ACHN (cell line): ENCODE data around the gene AEBP2.
"Not testable (repeated sequence)": the region's sequence is repeated elsewhere in the genome, so short reads cannot be mapped to it uniquely, and the experiment has no call there.

Experiments
- DNase-seq: peaks from one replicate; pipeline ENCODE4 v3.0.0-alpha.2; 2015
- in situ Hi-C: cut with HindIII; loops from 2 replicates; pipeline ENCODE4 v1.10.0; 2017; ENCODE audit warnings: low sequenced_read_pairs, low pct_ligation_motif_present, low pct_unique_long_range_greater_than_20kb

Gene AEBP2, protein sequence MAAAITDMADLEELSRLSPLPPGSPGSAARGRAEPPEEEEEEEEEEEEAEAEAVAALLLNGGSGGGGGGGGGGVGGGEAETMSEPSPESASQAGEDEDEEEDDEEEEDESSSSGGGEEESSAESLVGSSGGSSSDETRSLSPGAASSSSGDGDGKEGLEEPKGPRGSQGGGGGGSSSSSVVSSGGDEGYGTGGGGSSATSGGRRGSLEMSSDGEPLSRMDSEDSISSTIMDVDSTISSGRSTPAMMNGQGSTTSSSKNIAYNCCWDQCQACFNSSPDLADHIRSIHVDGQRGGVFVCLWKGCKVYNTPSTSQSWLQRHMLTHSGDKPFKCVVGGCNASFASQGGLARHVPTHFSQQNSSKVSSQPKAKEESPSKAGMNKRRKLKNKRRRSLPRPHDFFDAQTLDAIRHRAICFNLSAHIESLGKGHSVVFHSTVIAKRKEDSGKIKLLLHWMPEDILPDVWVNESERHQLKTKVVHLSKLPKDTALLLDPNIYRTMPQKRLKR

DNA sequence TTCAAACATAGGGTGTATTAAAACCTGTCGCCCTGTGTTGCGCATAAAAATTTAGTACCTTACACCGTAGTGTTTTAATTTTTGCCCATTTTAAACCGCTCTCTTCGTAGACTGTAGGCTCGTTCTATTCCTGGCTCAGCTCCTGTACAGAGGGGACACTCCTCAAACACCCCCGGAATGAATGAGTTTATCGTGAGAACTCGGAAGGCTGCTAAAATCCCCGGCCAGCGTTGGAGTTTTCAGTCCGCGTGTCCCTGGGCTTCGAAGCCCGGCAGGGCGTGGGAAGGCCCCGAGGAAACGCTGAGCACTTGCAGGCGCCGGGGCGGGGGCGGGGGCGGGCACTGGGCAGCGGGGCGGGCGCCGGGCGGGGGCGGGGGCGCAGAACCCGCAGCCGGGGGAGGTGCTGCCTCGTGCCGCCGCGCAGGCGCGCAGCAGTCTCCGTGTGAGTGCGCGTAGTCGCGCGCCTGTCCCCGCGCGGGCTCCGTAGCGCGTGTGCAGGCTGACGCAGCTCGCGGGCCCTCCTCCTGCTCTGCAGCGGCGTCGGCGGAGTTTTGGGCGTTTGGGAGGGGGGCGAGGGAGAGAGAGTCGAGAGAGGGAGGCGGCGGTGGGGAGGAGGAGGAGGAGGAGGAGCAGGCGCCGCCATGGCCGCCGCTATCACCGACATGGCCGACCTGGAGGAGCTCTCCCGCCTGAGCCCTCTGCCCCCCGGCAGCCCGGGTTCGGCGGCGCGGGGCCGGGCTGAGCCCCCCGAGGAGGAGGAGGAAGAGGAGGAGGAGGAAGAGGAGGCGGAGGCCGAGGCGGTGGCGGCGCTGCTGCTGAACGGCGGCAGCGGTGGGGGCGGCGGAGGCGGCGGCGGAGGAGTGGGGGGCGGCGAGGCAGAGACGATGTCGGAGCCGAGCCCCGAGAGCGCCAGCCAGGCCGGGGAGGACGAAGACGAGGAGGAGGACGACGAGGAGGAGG, at the start of gene AEBP2:
Gene AEBP2 (plus strand): TSS at position 434 of the 960 bp plus-strand sequence. CDS start 208 bp downstream, at position 642.
- DNase-seq = peak; percentile 98
- in situ Hi-C loops = no loop called here

DNA sequence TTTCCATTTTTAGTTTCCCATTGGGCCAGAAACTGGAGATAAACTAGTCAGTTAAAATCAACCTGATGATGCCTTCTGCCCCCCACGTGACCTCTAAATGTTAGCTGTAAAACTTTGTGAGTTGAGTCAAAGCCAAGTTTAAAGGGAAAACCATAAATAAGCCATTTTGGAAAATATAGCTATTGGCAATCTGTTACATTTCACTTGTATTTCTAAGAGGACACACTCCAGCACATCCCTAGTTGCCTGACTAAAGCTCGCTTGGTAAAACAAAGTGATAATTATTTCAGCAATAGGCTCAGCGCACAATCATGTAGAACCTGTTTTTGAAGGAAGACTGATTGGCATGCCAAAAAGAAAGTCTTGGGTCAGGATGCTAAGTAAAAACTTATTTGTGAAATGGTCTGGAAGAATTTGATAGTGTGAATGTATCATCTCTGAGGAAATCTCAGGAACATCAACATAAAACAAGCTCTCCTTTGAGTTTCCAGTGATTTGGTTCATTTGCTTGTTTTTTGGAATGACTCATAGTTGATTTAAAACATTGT, 49.2 kb upstream of the AEBP2 start:
- in situ Hi-C loops = no loop called here
- DNase-seq = no peak

DNA sequence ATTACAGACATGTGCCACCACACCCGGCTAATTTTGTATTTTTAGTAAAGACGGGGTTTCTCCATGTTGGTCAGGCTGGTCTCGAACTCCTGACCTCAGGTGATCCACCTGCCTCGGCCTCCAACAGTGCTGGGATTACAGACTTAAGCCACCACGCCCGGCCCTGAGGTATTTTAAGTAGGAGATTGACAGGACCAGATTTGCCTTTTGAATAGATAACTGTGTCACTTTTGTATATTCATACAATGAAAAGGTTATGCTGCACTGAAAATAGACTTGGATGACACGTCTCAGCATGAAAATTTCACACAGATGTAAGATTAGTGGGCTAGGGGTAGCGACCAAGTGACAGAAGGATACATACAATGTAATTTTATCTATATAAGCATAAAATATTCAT, 46.6 kb upstream of the AEBP2 start:
- in situ Hi-C loops = not testable (repeated sequence)

DNA sequence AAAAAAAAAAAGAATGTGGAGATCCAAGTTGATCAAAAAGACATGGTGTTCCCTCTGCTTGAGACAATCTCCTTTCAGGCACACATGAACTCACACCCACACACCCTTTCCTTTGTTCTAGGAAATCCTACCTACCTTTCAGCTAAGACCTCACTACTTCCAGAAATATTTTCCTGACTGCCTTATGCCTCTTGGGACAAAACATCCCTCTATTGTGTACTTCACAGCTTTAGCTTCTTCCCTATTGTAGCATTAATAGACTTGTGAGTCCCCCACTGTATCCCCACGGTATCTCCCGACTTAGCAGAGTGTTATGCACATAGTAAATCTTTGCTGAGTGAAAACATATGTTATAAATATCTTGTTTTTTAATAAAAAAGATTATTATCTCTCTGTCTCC, 44.9 kb upstream of the AEBP2 start:
- no peak for DNase-seq
- in situ Hi-C loops = no loop called here

More for the DNA sequence above, 46.6 kb upstream of the AEBP2 start:
- DNase-seq = not testable (repeated sequence)

DNA sequence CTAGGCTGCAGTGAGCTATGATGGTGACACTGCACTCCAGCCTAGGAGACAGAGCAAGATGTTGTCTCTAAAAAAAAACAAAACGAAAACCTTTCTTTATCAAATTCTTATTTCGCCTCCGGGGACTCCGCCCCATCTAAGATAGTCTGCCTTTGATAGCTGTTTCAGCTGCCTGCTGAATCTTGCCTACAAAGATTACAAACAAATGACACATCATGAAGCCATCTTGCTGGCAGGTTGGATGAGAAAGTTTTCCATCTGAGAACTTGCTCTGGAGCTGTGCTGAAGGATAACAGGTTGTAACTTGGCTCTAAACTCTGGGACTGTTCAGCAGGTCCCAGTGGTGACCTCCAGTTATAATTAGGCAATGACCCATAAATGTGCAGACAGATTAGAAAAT, 41.8 kb upstream of the AEBP2 start:
- in situ Hi-C loops = no loop called here
- no peak for DNase-seq

DNA sequence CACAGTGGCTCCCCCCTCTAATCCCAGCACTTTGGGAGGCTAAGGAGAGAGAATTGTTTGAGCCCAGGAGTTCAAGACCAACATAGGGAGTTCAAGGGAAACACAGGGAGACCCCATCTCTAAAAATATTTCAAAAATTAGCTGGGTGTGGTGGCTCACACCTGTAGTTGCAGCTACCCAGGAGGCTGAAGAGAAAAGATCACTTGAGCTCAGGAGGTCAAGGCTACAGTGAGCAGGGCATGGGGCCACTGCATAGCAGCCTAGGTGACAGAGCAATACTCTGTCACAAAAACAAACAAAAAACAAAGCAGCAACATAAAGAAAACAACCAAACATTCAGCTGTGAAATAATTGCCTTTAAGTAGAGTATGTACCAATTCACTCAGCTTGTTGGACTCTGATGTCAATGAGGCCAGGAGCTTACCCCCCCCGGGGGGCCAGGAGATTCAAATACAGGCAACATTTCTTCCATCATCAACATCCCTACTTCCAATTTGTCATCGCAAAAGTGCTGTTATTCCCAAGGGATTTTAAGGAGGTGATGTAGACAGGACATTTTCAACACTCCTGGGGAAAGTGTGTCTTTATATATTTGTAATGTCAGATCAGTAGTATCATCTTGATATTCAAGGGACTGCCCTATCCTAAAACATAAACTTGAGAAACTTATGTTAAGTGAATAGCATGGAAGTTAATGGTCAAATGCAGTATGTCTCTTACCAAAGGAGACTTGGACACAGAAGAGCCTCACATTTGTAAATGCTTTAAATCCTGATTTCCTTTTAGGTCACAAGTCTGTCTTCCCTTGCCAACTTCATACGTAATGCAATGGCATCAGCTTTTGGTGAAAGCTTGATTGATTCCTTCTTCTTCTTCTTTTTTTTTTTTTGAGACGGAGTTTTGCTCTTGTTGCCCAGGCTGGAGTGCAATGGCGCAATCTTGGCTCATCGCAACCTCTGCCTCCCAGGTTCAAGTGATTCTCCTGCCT, 40.6 kb upstream of the AEBP2 start:
- in situ Hi-C loops = no loop called here
- no peak for DNase-seq

DNA sequence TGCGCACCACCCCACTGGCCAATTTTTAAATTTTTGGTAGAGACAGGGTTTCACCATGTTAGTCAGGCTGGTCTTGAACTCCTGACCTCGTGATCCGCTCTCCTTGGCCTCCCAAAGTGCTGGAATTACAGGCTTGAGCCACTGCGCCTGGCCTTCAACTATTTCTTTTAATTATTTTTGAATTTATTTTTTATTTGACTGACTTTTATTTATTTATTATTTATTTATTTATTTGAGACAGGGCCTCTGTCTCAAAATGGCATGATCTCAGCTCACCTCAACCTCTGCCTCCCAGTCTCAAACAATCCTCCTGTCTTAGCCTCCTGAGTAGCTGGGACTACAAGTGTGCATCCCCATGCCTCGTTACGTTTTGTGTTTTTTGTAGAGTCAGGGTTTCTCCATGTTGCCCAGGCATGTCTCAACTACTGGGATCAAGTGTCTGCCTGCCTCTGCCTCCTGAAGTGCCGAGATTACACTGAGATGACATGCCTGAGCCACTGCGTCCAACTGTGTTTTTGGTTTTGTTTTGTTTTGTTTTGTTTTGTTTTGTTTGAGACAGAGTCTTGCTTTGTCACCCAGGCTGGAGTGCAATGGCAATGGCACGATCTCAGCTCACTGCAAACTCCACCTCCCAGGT, 38.5 kb upstream of the AEBP2 start:
- DNase-seq = not testable (repeated sequence)

DNA sequence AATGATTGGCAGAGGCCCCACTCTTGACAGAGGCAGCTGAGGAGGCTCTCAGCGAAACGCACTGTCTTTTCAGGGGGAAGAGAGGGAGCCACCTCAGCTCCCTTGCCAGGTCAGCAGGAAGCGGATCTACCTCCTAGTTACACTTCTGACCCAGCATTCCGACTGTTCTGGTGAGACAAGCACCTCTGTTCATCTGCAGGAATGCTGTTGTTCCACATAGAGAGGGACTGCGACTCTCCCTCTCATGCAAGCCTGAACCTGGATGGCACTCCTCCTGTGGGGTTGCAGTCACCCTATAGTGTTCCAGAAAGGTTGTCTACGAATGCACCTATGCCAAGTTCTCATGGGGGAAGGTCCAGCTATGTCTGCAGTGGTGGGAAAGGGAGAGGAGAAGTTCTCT, 37.1 kb upstream of the AEBP2 start:
- in situ Hi-C loops = no loop called here
- DNase-seq = no peak

More for the DNA sequence above, 38.5 kb upstream of the AEBP2 start:
- in situ Hi-C loops = not testable (repeated sequence)

DNA sequence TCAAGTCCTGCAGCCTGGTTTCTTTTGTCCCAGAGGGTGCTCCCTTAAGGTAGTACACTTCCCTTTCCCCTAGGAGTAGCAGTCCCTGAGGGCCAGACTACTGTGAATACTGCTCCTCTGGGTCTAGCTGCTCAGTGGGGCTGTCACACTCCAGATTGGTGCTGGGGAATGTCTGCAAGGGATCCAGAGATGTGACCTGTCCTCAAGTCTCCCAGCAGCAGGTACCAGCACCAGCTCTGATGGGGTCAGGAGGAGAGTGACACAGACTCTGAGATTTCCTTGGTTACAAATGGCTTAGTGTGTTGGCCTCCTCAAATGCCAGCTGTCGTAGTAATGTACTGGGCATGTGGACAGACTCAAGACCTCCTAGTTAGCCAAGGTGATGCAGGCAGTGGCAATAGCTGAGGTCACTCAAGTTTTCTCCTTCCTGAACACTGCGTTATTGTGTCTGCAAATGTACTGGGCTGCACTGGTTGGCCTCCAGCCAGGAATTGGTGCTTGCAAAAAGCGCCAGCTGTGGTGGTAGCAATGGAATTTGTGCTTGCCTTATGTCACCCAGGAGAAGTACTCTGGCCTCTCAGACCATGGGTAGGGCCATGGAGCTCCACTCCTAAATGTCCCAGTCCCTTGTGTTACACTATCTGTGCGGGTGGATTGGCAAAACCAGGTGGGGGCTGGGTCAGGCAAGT, 36.4 kb upstream of the AEBP2 start:
- DNase-seq = no peak
- in situ Hi-C loops = no loop called here

DNA sequence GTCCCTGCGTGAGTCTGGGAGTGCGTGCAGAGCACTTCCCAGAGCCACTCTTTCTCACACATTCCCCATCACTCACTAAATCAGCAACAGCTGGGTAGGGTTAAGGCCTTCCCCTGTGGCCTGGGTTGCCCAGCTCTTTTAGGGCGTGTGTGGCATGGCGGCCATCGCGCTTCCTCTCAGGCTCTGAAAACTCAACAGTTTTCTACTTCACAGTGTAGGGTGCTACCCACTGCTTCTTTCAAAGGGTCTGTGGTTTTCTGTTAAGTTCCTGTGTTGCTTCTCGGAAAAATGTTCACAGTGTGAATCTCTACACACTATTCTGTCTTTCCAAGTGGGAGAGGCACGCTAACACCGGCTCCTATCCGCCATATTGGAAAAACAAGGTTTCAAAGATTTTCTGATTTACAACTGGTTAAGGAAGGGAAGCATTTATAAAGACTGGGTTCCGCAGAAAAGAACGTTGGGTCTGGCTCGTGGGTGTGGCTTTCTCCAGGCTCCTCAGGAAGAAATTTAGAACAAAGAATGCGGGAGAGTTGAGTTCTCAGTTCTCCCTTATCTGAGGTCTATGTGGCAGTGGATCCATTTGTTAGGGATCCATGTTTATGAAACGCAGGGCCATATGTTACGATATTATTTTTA, 34.9 kb upstream of the AEBP2 start:
- no peak for DNase-seq
- in situ Hi-C loops = no loop called here

DNA sequence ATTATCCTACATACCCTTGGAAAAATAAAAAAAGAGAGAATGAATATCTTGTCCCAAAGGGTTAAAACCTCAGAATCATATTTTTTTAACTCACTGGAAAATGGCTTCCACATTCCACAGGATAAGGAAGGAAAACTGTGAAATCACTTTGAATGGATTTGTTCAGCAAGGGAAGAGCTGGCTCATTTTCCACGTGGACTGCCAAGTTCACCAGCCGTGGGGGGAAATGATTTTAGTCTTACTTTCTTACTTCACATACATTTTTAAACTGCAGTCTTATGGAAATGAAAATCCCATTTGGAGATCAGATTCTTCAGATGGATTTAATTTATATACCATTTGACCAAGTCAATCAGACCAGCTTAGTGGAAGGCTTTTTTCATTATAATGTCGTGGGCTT, 29.9 kb upstream of the AEBP2 start:
- no peak for DNase-seq
- in situ Hi-C loops = no loop called here

DNA sequence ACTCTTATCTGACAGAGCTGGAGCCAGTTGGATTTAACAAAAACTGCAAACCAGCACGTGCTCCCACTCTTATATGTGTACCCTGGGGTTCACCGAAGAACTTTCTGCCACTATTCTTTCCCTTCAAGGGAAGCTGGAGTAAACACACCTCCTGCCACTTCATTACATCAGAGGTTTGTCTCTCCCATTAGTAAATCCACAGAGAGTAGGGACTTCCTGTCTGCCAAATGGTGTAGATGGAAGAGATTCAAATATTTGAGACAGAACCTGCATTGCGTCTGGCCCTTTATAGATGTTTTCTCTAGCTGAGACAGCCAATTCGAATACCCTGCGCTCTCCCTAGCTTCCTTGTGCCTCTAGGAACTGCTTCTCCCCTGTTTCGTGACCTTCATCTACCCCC, 29.1 kb upstream of the AEBP2 start:
- in situ Hi-C loops = no loop called here
- DNase-seq = no peak

DNA sequence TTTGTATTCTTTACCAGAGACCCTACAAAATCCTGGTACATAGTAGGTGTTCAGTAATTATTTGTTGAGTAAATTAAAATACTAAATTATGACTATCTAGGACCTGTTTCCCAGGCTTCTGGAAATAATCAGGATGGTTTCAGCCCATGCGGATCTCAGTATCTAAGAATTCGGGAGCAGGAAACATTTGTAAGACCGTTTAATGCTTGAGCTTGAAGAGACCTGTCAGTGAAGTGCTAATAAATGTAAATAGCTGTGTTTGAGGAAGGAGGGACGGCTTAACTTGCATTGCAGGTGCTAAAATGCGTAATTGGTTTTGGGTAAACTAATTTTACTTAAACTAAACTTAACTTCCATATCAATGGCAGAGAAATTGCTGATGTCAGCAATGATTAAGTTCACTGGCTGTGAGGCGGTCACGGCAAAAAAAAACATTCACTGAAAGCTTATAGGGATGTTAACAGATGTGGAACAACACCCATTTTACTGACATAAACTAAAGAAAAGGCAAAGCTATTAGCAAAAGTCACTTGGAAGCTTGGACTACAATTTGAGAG, 28.6 kb upstream of the AEBP2 start:
- DNase-seq = no peak

DNA sequence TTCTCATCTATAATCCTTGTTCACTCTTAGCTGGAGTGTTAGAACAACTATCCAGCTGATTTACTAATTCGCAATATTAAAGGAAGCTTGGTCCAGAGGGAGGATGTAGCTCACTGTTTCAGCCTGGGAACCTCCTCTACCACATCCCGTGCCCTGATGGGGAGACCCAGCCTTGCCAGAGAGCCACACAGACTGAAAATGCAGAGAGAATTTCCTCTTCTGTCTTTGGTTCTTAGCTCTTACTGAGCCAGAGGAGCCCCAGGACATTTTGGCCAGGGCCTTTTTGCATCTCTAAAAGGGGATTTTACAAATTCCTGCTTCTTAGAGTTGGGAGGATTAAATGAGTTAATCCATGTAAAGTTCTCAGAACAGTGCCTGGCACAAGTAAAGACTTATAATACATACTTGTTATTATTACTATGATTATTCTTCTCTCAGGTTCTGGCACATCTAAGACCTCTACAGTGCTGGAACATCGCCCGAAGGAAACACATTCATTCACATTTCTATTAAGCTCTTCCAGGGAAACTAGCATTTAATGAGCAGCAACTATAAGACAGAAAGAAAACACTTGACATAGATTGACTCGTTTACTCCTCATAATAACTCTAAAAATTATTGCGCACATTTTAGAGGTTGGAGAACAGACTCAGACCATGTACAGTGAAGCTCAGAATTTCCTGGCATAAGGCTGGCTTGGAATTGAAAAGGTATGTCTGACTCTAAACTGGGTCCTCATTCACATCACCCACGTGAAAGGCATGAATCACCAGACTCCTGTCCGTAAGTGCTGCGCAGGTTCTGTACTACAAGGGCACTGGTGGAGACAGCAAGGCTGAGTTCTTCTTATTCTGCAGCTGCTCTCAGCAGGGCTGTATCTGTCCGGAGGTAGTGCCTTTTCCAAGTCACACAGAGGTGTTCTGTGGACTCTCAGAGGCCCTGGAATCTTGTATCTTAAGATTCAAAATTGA, 27.8 kb upstream of the AEBP2 start:
- in situ Hi-C loops = no loop called here
- no peak for DNase-seq

More for the DNA sequence above, 28.6 kb upstream of the AEBP2 start:
- in situ Hi-C loops = no loop called here

DNA sequence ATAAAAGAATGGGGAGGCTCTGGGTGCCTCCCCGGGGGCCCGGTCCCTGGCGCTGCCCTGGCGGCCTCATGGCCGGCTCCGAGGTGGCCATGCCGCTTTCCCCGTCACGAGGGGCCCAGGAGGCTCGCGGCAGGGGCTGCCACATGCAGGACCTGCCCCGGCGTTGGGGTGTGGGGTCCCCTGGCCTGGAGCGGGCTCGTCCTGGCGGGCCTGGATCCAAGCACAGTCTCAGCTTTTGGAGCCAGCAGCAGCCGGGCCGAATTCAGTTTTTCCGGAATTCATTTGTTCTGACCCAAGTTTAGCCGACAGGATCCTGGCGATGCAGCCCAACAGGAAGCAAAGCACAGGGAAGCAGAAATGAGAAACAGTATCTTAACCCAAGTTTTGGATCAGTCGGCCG, 26.4 kb upstream of the AEBP2 start:
- in situ Hi-C loops = no loop called here
- DNase-seq = no peak
